Measurements from ENCODE around the gene PPP1R3E.

The PPP1R3E gene

DNA sequence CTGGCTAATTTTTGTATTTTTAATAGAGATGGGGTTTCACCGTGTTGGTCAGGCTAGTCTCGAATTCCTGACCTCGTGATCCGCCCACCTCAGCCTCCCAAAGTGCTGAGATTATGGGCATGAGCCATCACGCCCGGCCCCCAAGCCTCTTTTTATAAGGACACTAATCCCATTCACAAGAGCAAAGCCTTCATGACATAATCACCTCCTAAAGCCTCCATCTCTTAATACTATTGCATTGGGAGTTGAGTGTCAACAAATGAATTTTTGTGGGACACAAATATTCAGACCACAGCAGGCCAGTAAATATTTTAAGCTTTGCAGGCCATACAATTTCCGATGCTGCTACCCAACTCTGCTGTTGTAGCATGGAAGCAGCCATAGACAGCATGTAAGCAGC lies 54.1 kb downstream of the PPP1R3E start:
- no peaks in the 10 kb centered on the region for H3K36me3 ChIP-seq (ENCODE audit: insufficient read depth, low read length)
- TF ChIP-seq, protein P1, sequence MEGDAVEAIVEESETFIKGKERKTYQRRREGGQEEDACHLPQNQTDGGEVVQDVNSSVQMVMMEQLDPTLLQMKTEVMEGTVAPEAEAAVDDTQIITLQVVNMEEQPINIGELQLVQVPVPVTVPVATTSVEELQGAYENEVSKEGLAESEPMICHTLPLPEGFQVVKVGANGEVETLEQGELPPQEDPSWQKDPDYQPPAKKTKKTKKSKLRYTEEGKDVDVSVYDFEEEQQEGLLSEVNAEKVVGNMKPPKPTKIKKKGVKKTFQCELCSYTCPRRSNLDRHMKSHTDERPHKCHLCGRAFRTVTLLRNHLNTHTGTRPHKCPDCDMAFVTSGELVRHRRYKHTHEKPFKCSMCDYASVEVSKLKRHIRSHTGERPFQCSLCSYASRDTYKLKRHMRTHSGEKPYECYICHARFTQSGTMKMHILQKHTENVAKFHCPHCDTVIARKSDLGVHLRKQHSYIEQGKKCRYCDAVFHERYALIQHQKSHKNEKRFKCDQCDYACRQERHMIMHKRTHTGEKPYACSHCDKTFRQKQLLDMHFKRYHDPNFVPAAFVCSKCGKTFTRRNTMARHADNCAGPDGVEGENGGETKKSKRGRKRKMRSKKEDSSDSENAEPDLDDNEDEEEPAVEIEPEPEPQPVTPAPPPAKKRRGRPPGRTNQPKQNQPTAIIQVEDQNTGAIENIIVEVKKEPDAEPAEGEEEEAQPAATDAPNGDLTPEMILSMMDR (conservative IDR thresholded peaks at IDR 0.05; ENCODE audit: low read length) = no peak
- TF ChIP-seq EZH2phosphoT487 (IDR thresholded peaks at IDR 0.05; ENCODE audit: borderline replicate concordance) = no peak
- H3K27me3 ChIP-seq (ENCODE audit: insufficient read depth, low read length, poor library complexity, severe bottlenecking) = no peaks in the 10 kb centered on the region
- no peak overlapping the region for H3K4me2 ChIP-seq (ENCODE audit: low read depth, low read length, poor library complexity, severe bottlenecking)
- no peak overlapping the region for H3K9ac ChIP-seq (ENCODE audit: low read depth, low read length, poor library complexity, severe bottlenecking)
- no peaks in the 10 kb centered on the region for H3K79me2 ChIP-seq (ENCODE audit: insufficient read depth, low read length)
- H3K9me2 ChIP-seq (replicated peaks; ENCODE audit: low read depth, low read length) = no peaks in the 10 kb centered on the region
- no peaks in the 10 kb centered on the region for H3K9me3 ChIP-seq (ENCODE audit: insufficient read depth, low read depth, low read length)
- no peaks in the 10 kb centered on the region for H4K20me1 ChIP-seq (ENCODE audit: insufficient read depth, low read length, poor library complexity, severe bottlenecking)
- no peaks in the 10 kb centered on the region for H3K4me1 ChIP-seq (ENCODE audit: insufficient read depth, low read length, poor library complexity, severe bottlenecking)
- H2AFZ ChIP-seq (ENCODE audit: low read length) = no peak overlapping the region
- no peaks in the 10 kb centered on the region for H3F3A ChIP-seq (ENCODE audit: low read depth)
- H3K4me3 ChIP-seq (ENCODE audit: low read length, poor library complexity, severe bottlenecking) = no peak overlapping the region

All from Loucy (cell line).